GM23248 (cell line): ENCODE results near the gene GKN2.

Experiments used
- EZH2 ChIP-seq: fragments of 200-600 bp; sonication (generic); IDR thresholded peaks from 2 replicates; pipeline ENCODE4 v1.6.1; 2018; ENCODE audit warnings: antibody characterized with exemption, mild to moderate bottlenecking; ENCODE audit not compliant: insufficient read depth, poor library complexity, severe bottlenecking
- EZH2phosphoT487 ChIP-seq: fragments of 200-600 bp; sonication (generic); IDR thresholded peaks from 2 replicates; pipeline ENCODE4 v1.6.1; 2018; ENCODE audit warnings: antibody characterized with exemption, moderate library complexity, mild to moderate bottlenecking, low read depth; ENCODE audit not compliant: insufficient read depth

DNA sequence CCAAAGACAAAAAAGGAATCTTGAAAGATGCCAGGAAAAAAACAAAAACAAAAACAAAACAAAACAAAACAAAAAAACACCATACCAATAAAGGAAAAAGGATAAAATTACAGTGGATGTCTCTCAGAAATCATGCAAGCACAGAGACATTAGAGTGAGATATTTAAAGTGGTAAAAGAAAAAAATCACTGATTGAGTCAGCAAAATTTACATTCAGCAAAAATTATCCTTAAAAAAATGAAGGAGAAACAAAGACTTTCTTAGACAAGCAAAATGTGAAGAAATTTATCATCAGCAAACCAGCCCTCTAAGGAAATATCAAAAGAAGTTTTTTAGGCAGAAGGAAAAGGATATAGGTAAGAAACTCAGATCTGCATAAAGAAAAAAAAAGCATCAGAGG, 11.6 kb upstream of the GKN2 start:
- TF ChIP-seq EZH2 (no peak), EZH2phosphoT487 (no peak)
